Activated naive CD4-positive, alpha-beta T cell treated with Interleukin-2 at 50 U/mL for 16 hours (primary cell): ENCODE data around the gene PKP3.
"Not testable (repeated sequence)": the region's sequence is repeated elsewhere in the genome, so short reads cannot be mapped to it uniquely, and the experiment has no call there.

Experiments used
- DNase-seq: peaks from one replicate; pipeline ENCODE4 v3.0.0-alpha.2; 2020

PKP3 gene

GRCh38 chr11:394034-394857, at the start of gene PKP3:
Gene PKP3 (plus strand): TSS chr11:394209. CDS start chr11:394293, 84 bp downstream.
- no peak for DNase-seq

GRCh38 chr11:344836-345578, 49.0 kb upstream of the PKP3 start:
- no peak for DNase-seq

GRCh38 chr11:346529-346928, 47.5 kb upstream of the PKP3 start:
- no peak for DNase-seq

- DNase-seq: not testable (repeated sequence)
These were observed 44.6 kb upstream of the PKP3 start for GRCh38 chr11:349270-349954.

- not testable (repeated sequence) for DNase-seq
These were observed 43.8 kb upstream of the PKP3 start for GRCh38 chr11:350033-350722.

- DNase-seq: no peak
These were observed 43.2 kb upstream of the PKP3 start for GRCh38 chr11:350723-351255.

GRCh38 chr11:351411-351810, 42.6 kb upstream of the PKP3 start:
- DNase-seq: no peak

- no peak for DNase-seq
These were observed 41.5 kb upstream of the PKP3 start for GRCh38 chr11:352456-353031.

GRCh38 chr11:353179-353873, 40.7 kb upstream of the PKP3 start:
- DNase-seq: no peak

GRCh38 chr11:355581-356458, 38.2 kb upstream of the PKP3 start:
- DNase-seq: peak; percentile 84

GRCh38 chr11:356610-357009, 37.4 kb upstream of the PKP3 start:
- DNase-seq: no peak

- no peak for DNase-seq
These were observed 36.4 kb upstream of the PKP3 start for GRCh38 chr11:357582-357981.

GRCh38 chr11:358129-358800, 35.7 kb upstream of the PKP3 start:
- no peak for DNase-seq

- DNase-seq: peak; percentile 30
These were observed 34.8 kb upstream of the PKP3 start for GRCh38 chr11:359181-359714.

GRCh38 chr11:360326-361280, 33.4 kb upstream of the PKP3 start:
- DNase-seq: no peak

- DNase-seq: no peak
These were observed 31.2 kb upstream of the PKP3 start for GRCh38 chr11:362642-363442.

- not testable (repeated sequence) for DNase-seq
These were observed 30.6 kb upstream of the PKP3 start for GRCh38 chr11:363443-363805.
